H1 (cell line): Measurements from ENCODE around the gene MPRIP. TPM values are rescaled to one million over a fixed set of nuclear protein-coding genes. Genes with fewer than 3 reads are reported as not detected.

Source experiments
- CBX5 ChIP-seq: fragments of 300-800, 300-1000 bp; sonication (generic); IDR thresholded peaks from 2 replicates; pipeline ENCODE4 v1.7.1; 2016; ENCODE audit warnings: antibody characterized with exemption, low read length, low read depth
- CEBPB ChIP-seq: IDR thresholded peaks from 2 replicates; pipeline ENCODE4 v1.6.1; 2012; ENCODE audit warnings: low read depth, low read length
- KDM4A ChIP-seq: IDR thresholded peaks from one replicate; pipeline ENCODE4 v1.7.1; 2012; ENCODE audit warnings: low read depth, mild to moderate bottlenecking, moderate library complexity, low read length, inconsistent platforms; ENCODE audit not compliant: severe bottlenecking
- POLR2AphosphoS5 ChIP-seq: IDR thresholded peaks from 2 replicates; pipeline ENCODE4 v1.6.1; 2011; ENCODE audit warnings: low read depth, low read length
- RXRA ChIP-seq: IDR thresholded peaks from 2 replicates; pipeline ENCODE4 v1.6.1; 2011; ENCODE audit warnings: low read depth, mild to moderate bottlenecking, low read length, moderate library complexity; ENCODE audit not compliant: insufficient read depth
- SP1 ChIP-seq: IDR thresholded peaks from 2 replicates; pipeline ENCODE4 v1.6.1; 2011; ENCODE audit warnings: low read depth, low read length
- SUZ12 ChIP-seq: fragments of 200-600 bp; sonication (generic); IDR thresholded peaks from 2 replicates; pipeline ENCODE4 v1.6.1; 2012; ENCODE audit warnings: mild to moderate bottlenecking, inconsistent platforms, low read length, moderate library complexity, mixed read lengths
- TBP ChIP-seq: IDR thresholded peaks from 2 replicates; pipeline ENCODE4 v1.6.1; 2011; ENCODE audit warnings: low read depth, low read length, improper control_type of control experiment
- ZNF274 ChIP-seq: IDR thresholded peaks from 2 replicates; pipeline ENCODE4 v1.7.0; 2012; ENCODE audit warnings: low read length, borderline replicate concordance; ENCODE audit errors: extremely low read depth
- polyA plus RNA-seq, 7 experiments: library from polyadenylated mRNA; depleted of rRNA in 3 of 7; stranded (reverse) in 5 of 7; unstranded in 2 of 7; fragments of >200 nt in 5 of 7; fragments of 200-250 nt in 2 of 7; gene quantifications; 1 replicate in 5 of 7; 2 replicates in 1 of 7; 4 replicates in 1 of 7; pipeline versions ENCODE4 v1.2.1 to v1.2.3, GENCODE V29; 2011 to 2013; ENCODE audit warnings: missing spikeins in 2 of 7, mixed read lengths in 2 of 7
- total RNA-seq: library from RNA; stranded (reverse); fragmentation: NEBNext Ultra II Directional; extraction: Animal tissue kit (Norgen Biotek cat#: 25700); gene quantifications from 2 replicates; pipeline ENCODE4 v1.2.1, GENCODE V29; 2021
- TF ChIP-seq, protein P1 (sequence below), 3 experiments: IDR thresholded peaks; 1 replicate in 2 of 3; 2 replicates in 1 of 3; pipeline versions ENCODE4 v1.5.1 to v1.6.1; 2011; ENCODE audit warnings: low read length in 3 of 3, mild to moderate bottlenecking in 3 of 3, inconsistent platforms in 2 of 3, low read depth in 1 of 3, moderate library complexity in 1 of 3; ENCODE audit not compliant: insufficient read depth in 1 of 3; ENCODE audit errors: control extremely low read depth in 1 of 3

Gene MPRIP
- total and polyA plus RNA-seq, 2 of the 8 experiments (the other 6 are each of a cell fraction or from before 2014, with no cell fraction given): 48.6 to 146 TPM

DNA sequence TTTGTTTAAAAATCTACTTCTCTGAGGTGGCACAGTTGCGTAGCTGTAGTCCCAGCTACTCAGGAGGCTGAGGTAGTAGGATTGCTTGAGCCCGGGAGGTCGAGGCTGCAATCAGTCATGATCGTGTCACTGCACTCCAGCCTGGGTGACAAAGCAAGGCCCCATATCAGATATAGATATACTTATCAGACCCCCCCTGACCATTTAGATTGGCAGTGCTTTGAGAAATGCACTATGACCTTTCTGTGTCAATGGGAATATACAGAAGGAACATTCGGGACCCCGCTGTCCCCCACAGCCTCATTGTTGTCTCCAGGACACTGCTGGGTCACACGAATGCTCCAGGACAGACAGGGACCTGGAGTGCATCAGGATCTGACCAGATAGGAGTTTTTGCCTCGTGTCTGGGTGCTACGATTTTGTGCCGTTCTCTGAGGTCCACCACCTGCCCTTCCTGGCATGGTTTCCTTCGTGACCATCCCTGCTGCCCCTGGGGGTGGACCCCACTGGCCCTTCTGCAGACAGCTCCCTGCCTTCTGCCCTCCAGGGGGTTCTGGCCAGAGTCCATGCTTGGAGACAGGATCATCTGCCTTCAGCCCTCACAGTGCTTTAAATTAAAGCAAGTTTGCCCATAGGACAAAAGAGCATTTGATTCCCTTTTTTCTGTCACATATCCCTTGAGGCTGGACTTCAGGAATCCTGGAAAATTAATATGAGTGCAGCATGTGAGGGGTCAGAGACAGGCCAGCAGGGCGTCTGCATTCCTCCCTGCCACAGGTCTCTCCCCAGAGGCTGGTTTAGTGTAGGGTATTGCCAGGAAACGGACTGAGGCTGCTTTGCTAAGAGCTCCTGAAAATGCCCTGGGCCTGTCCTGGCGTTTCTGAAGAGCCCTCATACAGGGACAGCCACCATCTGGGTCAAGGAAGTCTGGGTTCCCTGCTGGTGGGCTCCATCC is 144.6 kb downstream of the MPRIP start (continued):
- TF ChIP-seq, protein P1, sequence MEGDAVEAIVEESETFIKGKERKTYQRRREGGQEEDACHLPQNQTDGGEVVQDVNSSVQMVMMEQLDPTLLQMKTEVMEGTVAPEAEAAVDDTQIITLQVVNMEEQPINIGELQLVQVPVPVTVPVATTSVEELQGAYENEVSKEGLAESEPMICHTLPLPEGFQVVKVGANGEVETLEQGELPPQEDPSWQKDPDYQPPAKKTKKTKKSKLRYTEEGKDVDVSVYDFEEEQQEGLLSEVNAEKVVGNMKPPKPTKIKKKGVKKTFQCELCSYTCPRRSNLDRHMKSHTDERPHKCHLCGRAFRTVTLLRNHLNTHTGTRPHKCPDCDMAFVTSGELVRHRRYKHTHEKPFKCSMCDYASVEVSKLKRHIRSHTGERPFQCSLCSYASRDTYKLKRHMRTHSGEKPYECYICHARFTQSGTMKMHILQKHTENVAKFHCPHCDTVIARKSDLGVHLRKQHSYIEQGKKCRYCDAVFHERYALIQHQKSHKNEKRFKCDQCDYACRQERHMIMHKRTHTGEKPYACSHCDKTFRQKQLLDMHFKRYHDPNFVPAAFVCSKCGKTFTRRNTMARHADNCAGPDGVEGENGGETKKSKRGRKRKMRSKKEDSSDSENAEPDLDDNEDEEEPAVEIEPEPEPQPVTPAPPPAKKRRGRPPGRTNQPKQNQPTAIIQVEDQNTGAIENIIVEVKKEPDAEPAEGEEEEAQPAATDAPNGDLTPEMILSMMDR (IDR thresholded peaks at IDR 0.05; ENCODE audit: control extremely low read depth in 1 of 3, insufficient read depth in 1 of 3, low read depth in 1 of 3, low read length in 3 of 3): no peak
- no peak for TF ChIP-seq RXRA
- no peak for TF ChIP-seq ZNF274
- no peak for TF ChIP-seq KDM4A
- TF ChIP-seq TBP: no peak
- no peak for TF ChIP-seq POLR2AphosphoS5
- no peak for TF ChIP-seq CEBPB
- no peak for TF ChIP-seq SP1
- no peak for TF ChIP-seq CBX5
- no peak for TF ChIP-seq SUZ12
